COR-L47 (cell line): Measurements from ENCODE around the gene SPNS3.

Experiments used
- DNase-seq: peaks from one replicate; lab custom pipeline; 2025; lab: John Stamatoyannopoulos, UW

The SPNS3 gene

GRCh38 chr17:4467287-4467686 lies 33.5 kb downstream of the SPNS3 start:
- no peak for DNase-seq

DNA sequence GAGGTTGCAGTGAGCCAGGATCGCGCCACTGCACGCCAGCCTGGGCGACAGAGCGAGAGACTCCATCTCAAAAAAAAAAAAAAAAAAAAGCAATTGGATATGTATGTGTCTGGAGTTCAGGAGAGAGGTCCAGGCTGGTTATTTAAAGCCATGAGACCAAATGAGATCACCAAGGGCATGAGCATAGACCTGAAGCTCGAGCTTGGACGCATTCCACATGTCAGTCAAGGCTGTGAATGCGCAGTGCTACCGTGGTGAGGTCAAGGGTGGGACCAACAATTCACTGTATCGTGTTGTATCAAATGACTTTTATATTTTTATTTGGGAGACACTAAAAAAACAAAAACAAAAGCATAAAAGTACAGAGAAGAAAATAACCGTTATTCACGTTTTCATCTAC lies 35.8 kb downstream of the SPNS3 start:
- DNase-seq = no peak

DNA sequence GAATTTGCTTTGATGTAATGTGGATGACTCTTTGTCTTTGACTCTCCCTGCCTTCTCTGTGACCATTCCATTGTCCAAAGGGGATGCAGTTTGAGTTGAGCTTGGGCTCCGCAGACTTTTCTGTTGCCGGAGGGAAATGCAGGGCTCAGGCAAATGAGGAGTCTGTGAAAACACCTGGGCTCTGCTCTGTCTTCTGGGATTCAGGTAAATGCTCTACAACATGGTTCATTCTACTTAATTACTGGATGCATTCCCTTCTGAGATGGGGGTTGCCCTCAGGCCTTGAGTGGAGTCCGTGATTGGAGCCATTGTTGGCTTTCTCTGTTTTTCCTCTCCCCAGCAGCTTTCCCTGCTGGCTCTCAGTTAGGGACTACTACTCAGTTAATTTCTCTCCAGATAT lies 38.5 kb downstream of the SPNS3 start:
- no peak for DNase-seq

GRCh38 chr17:4474093-4474492 lies 40.4 kb downstream of the SPNS3 start:
- no peak for DNase-seq

- DNase-seq = no peak
Measured at GRCh38 chr17:4475001-4475400, 41.3 kb downstream of the SPNS3 start.

- DNase-seq = no peak
Measured at GRCh38 chr17:4475463-4475862, 41.7 kb downstream of the SPNS3 start.

- no peak for DNase-seq
Measured at GRCh38 chr17:4476017-4476416, 42.3 kb downstream of the SPNS3 start.

- no peak for DNase-seq
Measured at GRCh38 chr17:4476511-4477070, 42.9 kb downstream of the SPNS3 start.

GRCh38 chr17:4477255-4477791 lies 43.6 kb downstream of the SPNS3 start:
- DNase-seq = no peak

DNA sequence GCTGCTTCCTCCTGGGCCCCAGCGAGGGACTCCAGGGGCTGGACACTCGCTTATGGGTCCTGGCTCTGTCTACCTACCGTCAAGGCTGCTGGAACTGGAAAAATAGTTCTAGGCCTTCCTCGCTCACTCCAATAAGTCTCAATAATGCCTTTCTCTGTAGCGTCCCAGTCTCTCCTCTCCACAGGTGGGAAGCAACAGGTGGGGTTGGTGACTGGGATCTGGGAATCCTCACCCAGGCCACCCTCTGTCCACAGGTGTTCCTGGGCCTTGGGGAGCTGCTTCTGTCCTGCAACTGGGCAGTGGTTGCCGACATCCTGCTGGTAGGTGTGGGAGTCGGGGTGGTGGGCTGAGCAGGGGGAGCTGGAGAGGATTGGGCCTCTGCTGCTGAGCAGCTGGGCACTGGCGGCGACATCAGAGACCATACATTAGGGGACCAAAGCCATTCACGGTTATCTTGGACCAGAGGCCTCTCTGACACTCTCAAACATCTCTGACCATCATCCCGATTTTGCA lies 44.6 kb downstream of the SPNS3 start:
- no peak for DNase-seq

GRCh38 chr17:4479340-4479981 lies 45.7 kb downstream of the SPNS3 start:
- no peak for DNase-seq

- no peak for DNase-seq
Measured at GRCh38 chr17:4479982-4480751, 46.4 kb downstream of the SPNS3 start.

DNA sequence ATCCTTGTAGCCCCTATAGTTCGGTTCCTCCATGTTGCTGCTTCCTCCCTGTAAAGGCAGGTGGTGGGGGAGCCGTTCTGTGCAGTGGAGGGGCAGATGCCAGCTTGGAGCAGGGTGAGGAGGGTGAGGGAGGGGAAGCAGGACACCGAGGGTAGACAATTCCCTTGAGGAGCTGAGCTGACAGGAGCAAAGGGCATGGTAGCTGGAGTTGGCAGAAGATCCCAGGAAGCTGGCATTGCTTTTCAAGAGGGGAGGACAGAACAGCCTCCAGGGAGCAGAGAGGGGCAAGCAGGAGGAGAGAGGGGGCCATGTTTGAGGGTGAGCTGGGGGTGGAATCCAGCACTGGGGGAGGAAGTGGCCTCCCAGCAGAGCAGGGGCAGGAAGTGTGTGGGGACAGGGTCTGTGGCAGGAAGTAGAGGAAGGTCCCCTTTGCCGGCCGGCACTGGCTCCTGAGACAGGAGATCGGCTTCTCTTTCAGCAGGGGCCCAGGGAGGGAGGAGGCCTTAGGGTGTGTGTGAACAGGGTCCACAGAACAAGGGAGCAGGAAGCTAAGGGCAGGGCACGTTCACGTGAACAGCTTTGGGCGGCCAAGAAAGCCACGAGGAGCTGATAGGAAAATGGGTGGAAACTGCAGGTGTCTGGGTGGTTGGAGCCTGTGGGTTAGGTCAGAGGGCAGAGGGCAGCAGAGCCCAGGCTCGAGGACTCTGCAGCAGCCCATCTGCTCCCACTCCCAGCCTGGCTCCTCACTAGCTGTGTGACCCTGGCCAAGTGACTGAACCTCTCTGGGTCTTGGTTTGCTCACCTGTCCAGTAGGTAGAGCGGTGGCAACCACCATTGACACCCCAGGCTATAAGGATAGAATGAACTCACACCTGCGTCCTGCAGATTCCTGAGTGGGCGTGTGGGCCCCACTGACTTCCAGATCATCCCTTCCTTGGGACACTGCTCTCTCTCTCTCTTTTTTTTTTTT lies 47.5 kb downstream of the SPNS3 start:
- no peak for DNase-seq

DNA sequence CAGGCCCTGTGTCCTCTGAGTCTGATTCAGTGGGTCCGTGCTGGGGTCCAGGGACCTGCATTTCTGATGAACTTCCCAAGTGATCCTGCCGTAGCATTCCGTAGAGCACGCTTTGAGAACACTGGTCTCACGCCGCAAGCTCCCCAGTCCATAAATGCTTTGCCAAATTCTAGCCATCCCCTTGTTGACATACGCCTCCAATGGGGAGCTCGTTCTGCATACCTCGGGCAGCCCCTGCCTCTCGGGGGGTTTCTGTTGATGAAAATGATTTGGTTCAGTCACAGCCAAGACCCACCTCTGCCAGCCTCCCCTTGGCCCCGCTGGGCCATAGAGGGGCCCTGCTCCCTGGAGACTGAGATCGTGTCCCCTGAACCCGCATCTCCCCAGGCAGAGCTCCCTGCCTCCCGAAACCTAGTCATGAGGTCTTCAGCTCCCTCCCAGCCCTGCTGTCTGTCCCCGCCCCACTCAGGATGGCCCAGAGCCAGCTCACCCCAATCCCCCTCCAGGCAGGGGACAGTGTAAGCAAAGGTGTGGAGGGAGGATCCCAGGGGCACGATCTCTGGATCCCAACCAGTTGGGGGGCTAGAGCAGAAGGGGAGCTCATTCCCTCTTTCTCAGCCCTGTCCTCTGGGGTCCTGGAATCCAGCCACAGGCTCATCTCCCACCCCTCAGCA lies 48.7 kb downstream of the SPNS3 start:
- no peak for DNase-seq

DNA sequence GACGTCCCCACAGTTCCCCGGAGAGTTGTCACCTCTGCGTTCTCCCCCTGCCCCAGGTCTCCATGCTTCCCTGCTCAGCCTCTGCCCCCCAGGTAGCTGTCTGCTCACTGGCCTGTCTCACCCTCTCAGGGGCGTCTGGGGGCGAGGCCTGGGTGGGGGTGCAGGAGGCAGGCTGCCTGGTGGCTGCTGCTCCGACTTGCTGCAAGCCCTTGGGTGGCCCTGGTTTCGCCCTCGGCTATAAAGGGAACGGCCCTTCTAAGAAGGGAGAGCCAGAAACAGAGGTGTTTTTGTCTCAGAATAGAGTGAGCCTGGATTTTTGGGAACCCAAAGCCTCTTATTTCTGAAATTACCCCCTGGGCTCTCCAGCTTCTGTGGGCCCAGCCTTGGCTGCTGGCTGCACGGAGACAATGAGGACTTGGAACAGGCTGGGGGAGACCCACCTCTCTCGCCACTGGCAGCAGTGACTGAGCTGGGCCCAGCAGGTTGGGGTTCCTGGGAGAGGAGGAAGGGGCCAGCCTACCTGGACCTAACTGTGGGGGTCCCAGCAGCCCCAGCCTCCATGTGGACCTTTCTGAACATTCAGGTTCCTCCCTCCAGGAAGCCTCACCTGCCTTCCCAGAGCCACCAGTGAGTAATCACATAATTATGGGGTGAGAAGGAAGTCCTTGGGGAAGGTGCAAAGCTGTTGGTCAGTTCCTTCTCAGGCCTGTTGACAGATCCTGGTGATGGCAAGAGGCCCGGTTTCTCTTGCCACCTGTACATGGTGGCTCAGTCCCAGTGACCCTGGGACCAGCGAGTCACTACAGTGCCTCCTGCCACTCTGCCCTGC lies 49.5 kb downstream of the SPNS3 start:
- DNase-seq = peak; percentile 47

- DNase-seq = no peak
Measured at GRCh38 chr17:4485676-4486646, 52.2 kb downstream of the SPNS3 start.

DNA sequence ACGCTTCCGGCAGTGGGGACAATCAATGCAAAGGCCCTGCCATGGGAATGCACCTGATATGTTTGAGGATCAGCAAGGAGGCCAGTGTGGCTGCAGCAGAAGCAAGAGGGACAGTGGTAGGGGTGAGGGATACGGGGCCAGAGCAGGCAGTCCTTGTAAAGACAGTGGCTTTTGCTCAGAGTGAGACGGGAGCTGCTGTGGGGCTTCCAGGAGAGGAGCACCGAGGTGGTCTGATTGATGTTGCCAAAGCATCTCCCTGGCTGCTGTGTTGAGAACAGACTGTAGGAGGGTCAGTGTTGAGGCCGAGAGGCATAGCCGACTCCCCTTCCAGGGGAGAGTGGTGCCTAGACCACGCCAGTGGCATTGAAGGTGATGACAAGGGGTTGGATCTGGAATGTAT lies 53.6 kb downstream of the SPNS3 start:
- no peak for DNase-seq

GRCh38 chr17:4487820-4488716 lies 54.3 kb downstream of the SPNS3 start:
- no peak for DNase-seq
